Measurements from ENCODE around the gene EPHA8.

EPHA8 gene

GRCh38 chr1:22522221-22522743, 41.0 kb upstream of the EPHA8 start:
- TF ChIP-seq CTCF (conservative IDR thresholded peaks at IDR 0.05; ENCODE audit: control insufficient read depth, insufficient read depth, low read depth, low read length), result no peak
- no peak for DNase-seq (ENCODE audit: low read depth)
- no peak overlapping the region for H3K4me3 ChIP-seq (ENCODE audit: control insufficient read depth, low read depth, low read length)

GRCh38 chr1:22524481-22524880, 38.8 kb upstream of the EPHA8 start:
- DNase-seq (ENCODE audit: low read depth), result no peak
- H3K4me3 ChIP-seq (ENCODE audit: control insufficient read depth, low read depth, low read length), result no peak overlapping the region
- no peak for TF ChIP-seq CTCF (conservative IDR thresholded peaks at IDR 0.05; ENCODE audit: control insufficient read depth, insufficient read depth, low read depth, low read length)

- DNase-seq (ENCODE audit: low read depth), result no peak
Measured at GRCh38 chr1:22525211-22525610, 38.1 kb upstream of the EPHA8 start.

GRCh38 chr1:22525646-22526045, 37.6 kb upstream of the EPHA8 start:
- no peak overlapping the region for H3K4me3 ChIP-seq (ENCODE audit: control insufficient read depth, low read depth, low read length)
- DNase-seq (ENCODE audit: low read depth), result no peak
- no peak for TF ChIP-seq CTCF (conservative IDR thresholded peaks at IDR 0.05; ENCODE audit: control insufficient read depth, insufficient read depth, low read depth, low read length)

More at GRCh38 chr1:22525211-22525610, 38.1 kb upstream of the EPHA8 start:
- no peak for TF ChIP-seq CTCF (conservative IDR thresholded peaks at IDR 0.05; ENCODE audit: control insufficient read depth, insufficient read depth, low read depth, low read length)
- no peak overlapping the region for H3K4me3 ChIP-seq (ENCODE audit: control insufficient read depth, low read depth, low read length)

GRCh38 chr1:22526098-22526497, 37.2 kb upstream of the EPHA8 start:
- TF ChIP-seq CTCF (conservative IDR thresholded peaks at IDR 0.05; ENCODE audit: control insufficient read depth, insufficient read depth, low read depth, low read length), result no peak
- H3K4me3 ChIP-seq (ENCODE audit: control insufficient read depth, low read depth, low read length), result no peak overlapping the region
- no peak for DNase-seq (ENCODE audit: low read depth)

- no peak for DNase-seq (ENCODE audit: low read depth)
- no peak overlapping the region for H3K4me3 ChIP-seq (ENCODE audit: control insufficient read depth, low read depth, low read length)
- TF ChIP-seq CTCF (conservative IDR thresholded peaks at IDR 0.05; ENCODE audit: control insufficient read depth, insufficient read depth, low read depth, low read length), result no peak
Measured at GRCh38 chr1:22526677-22527076, 36.6 kb upstream of the EPHA8 start.

- DNase-seq (ENCODE audit: low read depth), result no peak
- H3K4me3 ChIP-seq (ENCODE audit: control insufficient read depth, low read depth, low read length), result no peak overlapping the region
- no peak for TF ChIP-seq CTCF (conservative IDR thresholded peaks at IDR 0.05; ENCODE audit: control insufficient read depth, insufficient read depth, low read depth, low read length)
Measured at GRCh38 chr1:22527122-22527521, 36.2 kb upstream of the EPHA8 start.

Data from fibroblast of mammary gland (primary cell).